RWPE2 (cell line): ENCODE results near the gene RAB20.
"Not testable (repeated sequence)": the region's sequence is repeated elsewhere in the genome, so short reads cannot be mapped to it uniquely, and the experiment has no call there.

Experiments
- ATAC-seq: fragments of 200-7000 bp; cut with Tn5 transposase; 3 replicates; pipeline ENCODE4 v1.9.1; 2021; ENCODE audit warnings: low read depth
- DNase-seq: peaks from one replicate; pipeline ENCODE4 v3.0.0-alpha.2; 2020; ENCODE audit warnings: low spot score
- H3K27ac ChIP-seq: fragments of 450-650 bp; 2 replicates; pipeline ENCODE4 v1.5.1; 2017; ENCODE audit warnings: mild to moderate bottlenecking; ENCODE audit not compliant: poor library complexity, severe bottlenecking
- H3K27me3 ChIP-seq: fragments of 250-450 bp; sonication (Bioruptor Pico); 2 replicates; pipeline ENCODE4 v1.5.1; 2021; ENCODE audit warnings: mild to moderate bottlenecking, moderate library complexity; ENCODE audit not compliant: insufficient read depth, poor library complexity, severe bottlenecking
- H3K36me3 ChIP-seq: fragments of 250-450 bp; sonication (Bioruptor Pico); 2 replicates; pipeline ENCODE4 v1.5.1; 2020; ENCODE audit warnings: low read depth, mild to moderate bottlenecking, moderate library complexity
- H3K4me1 ChIP-seq: fragments of 250-450 bp; sonication (Bioruptor Pico); 2 replicates; pipeline ENCODE4 v1.5.1; 2021; ENCODE audit warnings: mild to moderate bottlenecking, moderate library complexity; ENCODE audit not compliant: insufficient read depth, poor library complexity, severe bottlenecking
- H3K4me3 ChIP-seq: fragments of 250-450 bp; sonication (Bioruptor Pico); 2 replicates; pipeline ENCODE4 v1.5.1; 2021; ENCODE audit warnings: mild to moderate bottlenecking, moderate library complexity; ENCODE audit not compliant: severe bottlenecking
- H3K9me3 ChIP-seq: fragments of 250-450 bp; sonication (Bioruptor Pico); 2 replicates; pipeline ENCODE4 v1.5.1; 2021; ENCODE audit warnings: mild to moderate bottlenecking, moderate library complexity; ENCODE audit not compliant: severe bottlenecking
- CTCF ChIP-seq: fragments of 450-650 bp; IDR thresholded peaks from one replicate; pipeline ENCODE4 v1.5.1; 2017; ENCODE audit warnings: mild to moderate bottlenecking, moderate library complexity; ENCODE audit not compliant: poor library complexity, severe bottlenecking

Gene RAB20

DNA sequence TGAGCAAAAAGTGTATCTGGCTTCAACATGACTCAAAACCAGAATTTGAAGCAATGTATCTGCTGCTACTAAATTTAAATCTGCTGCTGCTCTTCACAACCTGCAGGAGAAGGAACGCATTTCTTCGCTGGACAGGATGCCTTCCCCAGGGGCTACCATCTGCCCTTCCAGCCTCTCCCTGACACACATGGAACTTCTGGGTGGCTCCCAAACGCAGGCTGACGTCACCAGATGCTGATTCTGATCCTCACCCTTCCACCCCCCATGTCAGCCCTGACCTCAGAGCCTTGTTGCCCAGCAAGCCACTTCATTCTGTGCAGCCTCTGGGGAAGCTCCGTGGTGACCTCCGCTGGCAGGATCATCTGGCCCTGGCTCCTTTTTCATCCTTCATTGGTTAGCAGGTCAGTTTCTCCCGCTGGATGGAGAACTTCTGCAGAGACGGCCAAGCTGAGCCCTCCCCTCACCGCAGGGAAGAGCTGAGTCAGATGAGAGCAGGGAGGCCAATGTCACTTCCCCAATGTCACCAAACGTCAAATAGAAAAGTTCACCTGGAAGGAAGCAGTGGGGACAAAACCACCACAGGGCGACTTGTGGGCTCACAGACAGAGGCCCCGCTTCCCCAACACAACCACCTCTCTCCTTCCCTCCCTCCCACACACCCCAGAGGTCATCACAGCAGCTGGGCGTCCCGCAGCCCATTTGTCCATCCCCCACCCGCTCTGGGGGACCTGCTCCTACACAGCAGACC is 14.0 kb upstream of the RAB20 start:
- no peak overlapping the region for H3K4me3 ChIP-seq
- H3K4me1 ChIP-seq, result no peaks in the 10 kb centered on the region
- ATAC-seq (no peak), DNase-seq (no peak)
- TF ChIP-seq CTCF, result no peak
- H3K9me3 ChIP-seq, result no peaks in the 10 kb centered on the region
- no peak overlapping the region for H3K27ac ChIP-seq
- H3K27me3 ChIP-seq, result peaks cover 8% of the 10 kb centered on the region
- no peaks in the 10 kb centered on the region for H3K36me3 ChIP-seq

DNA sequence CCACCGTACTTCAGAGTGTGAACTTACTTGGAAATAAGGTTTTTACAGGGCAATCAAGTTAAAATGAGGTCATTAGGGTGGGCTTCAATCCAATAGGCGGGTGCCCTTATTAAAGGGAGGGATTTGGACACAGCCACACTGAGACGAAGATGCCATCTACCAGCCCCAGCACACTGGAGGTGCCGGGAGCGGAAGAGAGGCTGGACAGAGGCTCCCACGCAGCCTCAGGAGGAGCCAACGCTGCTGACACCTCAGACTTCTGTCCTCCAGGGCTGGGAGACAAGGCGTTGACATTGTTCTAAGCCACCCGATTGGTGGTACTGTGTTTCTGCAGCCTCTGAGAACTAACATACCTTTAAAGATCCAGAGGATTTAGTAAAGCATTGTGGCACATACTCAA is 12.6 kb upstream of the RAB20 start:
- H3K9me3 ChIP-seq, result no peaks in the 10 kb centered on the region
- H3K4me1 ChIP-seq, result no peaks in the 10 kb centered on the region
- ATAC-seq (peak; percentile 58; the same call in 1 of the 3 replicates), DNase-seq (no peak)
- TF ChIP-seq CTCF, result no peak
- peaks cover 8% of the 10 kb centered on the region for H3K27me3 ChIP-seq
- H3K27ac ChIP-seq, result no peak overlapping the region
- no peaks in the 10 kb centered on the region for H3K36me3 ChIP-seq
- no peak overlapping the region for H3K4me3 ChIP-seq

DNA sequence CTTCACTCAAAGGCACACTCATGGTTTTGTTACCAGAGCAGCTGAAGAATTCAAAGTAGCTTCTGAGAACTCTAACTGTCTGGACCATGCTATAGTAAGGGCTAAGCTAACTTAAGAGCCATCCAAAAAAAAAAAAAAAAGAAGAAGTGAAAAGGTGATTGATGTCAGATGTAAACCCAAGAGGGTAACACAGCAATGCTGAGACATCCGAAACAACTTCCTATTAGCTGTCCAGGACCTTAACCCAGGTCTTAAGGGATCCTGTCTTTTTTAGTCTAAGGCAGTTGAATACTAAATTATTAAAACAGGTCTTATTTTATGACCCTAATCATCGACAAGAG is 11.2 kb upstream of the RAB20 start:
- TF ChIP-seq CTCF, result no peak
- H3K27ac ChIP-seq, result no peak overlapping the region
- H3K4me3 ChIP-seq, result no peak overlapping the region
- ATAC-seq (no peak), DNase-seq (no peak)
- peaks cover 8% of the 10 kb centered on the region for H3K27me3 ChIP-seq
- no peaks in the 10 kb centered on the region for H3K4me1 ChIP-seq
- H3K9me3 ChIP-seq, result no peaks in the 10 kb centered on the region
- H3K36me3 ChIP-seq, result no peaks in the 10 kb centered on the region

- TF ChIP-seq CTCF, result no peak
- no peak overlapping the region for H3K27ac ChIP-seq
- no peaks in the 10 kb centered on the region for H3K9me3 ChIP-seq
- no peaks in the 10 kb centered on the region for H3K36me3 ChIP-seq
- no peak overlapping the region for H3K4me3 ChIP-seq
- DNase-seq (no peak), ATAC-seq (no peak)
- peaks cover 8% of the 10 kb centered on the region for H3K27me3 ChIP-seq
- H3K4me1 ChIP-seq, result no peaks in the 10 kb centered on the region
Measured at GRCh38 chr13:110571896-110572777, 10.6 kb upstream of the RAB20 start.

DNA sequence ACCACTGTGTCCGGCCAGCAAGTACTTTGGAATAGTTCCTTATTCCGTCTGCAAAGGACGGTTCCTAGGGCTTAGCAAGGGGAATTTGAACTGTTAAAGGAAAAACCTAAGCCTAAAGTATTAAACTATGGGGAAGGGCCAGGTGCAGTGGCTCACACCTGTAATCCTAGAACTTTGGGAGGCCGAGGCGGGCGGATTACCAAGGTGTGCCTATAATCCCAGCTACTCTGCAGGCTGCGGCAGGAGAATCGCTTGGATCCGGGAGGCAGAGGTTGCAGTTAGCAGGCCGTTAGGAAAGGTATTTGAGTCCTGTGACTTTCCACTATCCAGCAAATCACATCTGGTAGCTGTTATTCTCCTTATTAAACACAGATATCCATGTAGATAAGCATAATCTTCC is 9.4 kb upstream of the RAB20 start:
- DNase-seq, result no peak
- Histone ChIP-seq H3K9me3 (no peaks in the 10 kb centered on the region), H3K36me3 (no peaks in the 10 kb centered on the region), H3K4me1 (no peaks in the 10 kb centered on the region), H3K4me3 (no peak overlapping the region), H3K27me3 (peaks cover 8% of the 10 kb centered on the region), H3K27ac (no peak overlapping the region)
- no peak for ATAC-seq
- no peak for TF ChIP-seq CTCF

GRCh38 chr13:110569962-110570361 is 8.4 kb upstream of the RAB20 start:
- not testable (repeated sequence) for ATAC-seq, H3K36me3 ChIP-seq, H3K27ac ChIP-seq, DNase-seq, H3K4me1 ChIP-seq, H3K9me3 ChIP-seq, H3K27me3 ChIP-seq, H3K4me3 ChIP-seq
